Ishikawa (cell line): ENCODE measurements around the gene OR10G3.

Source experiments
- TAF1 ChIP-seq: IDR thresholded peaks from 2 replicates; pipeline ENCODE4 v1.6.1; 2012; ENCODE audit warnings: low read depth, mild to moderate bottlenecking
- TEAD4 ChIP-seq: IDR thresholded peaks from 2 replicates; pipeline ENCODE4 v1.6.1; 2012
- TF ChIP-seq, protein P1 (sequence below): IDR thresholded peaks from 2 replicates; pipeline ENCODE4 v1.6.1; 2012

DNA sequence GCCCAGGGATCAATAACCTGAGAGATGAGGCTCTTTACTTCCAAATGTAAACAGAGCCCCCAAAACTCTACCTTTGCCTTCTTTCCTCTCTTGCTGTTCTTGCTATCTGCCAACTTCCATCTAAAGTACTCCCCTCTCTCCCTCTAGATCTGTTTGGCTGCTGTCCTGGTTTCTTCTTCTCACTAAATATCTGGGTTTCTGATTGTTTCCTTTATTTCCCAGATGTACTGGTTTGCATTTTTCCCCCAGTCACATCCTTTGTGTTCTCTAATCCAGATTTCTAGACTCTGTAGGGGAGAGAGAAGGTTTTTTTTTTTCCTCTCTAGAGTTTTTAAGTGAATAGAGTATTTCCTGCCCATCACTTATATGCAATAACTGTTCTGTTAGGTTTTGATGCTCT is 46.6 kb downstream of the OR10G3 start:
- TF ChIP-seq, protein P1, sequence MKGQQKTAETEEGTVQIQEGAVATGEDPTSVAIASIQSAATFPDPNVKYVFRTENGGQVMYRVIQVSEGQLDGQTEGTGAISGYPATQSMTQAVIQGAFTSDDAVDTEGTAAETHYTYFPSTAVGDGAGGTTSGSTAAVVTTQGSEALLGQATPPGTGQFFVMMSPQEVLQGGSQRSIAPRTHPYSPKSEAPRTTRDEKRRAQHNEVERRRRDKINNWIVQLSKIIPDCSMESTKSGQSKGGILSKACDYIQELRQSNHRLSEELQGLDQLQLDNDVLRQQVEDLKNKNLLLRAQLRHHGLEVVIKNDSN: no peak
- no peak for TF ChIP-seq TAF1
- no peak for TF ChIP-seq TEAD4
